Mammary epithelial cell (primary cell): ENCODE measurements around the gene KRTAP4-2.

Experiments used
- EZH2 ChIP-seq: IDR thresholded peaks from 2 replicates; pipeline ENCODE4 v1.6.1; 2012; ENCODE audit warnings: low read length, inconsistent platforms, borderline replicate concordance
- TF ChIP-seq, protein P1 (sequence below), 2 donors: IDR thresholded peaks in 1 of 2; conservative IDR thresholded peaks in 1 of 2; 2 replicates each; pipeline ENCODE4 v1.5.1; 2011 to 2012; ENCODE audit warnings: inconsistent platforms in 2 of 2, low read length in 2 of 2, mild to moderate bottlenecking in 2 of 2, control low read depth in 1 of 2, low read depth in 1 of 2; ENCODE audit not compliant: insufficient read depth in 1 of 2; ENCODE audit errors: extremely low read depth in 1 of 2

DNA sequence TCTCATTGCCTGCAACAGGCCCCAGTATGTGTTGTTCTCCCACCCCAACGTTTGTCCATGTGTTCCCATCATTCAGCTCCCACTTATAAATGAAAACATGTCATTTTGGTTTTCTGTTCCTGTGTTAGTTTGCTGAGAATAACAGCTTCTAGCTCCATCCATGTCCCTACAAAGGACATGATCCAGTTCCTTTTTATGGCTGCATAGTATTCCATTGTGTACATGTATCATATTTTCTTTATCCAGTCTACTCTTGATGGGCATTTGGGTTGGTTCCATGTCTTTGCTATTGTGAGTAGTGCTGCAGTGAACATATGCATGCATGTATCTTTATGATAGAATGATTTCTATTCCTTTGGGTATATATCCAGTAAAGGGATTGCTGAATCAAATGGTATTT, 37.7 kb upstream of the KRTAP4-2 start:
- TF ChIP-seq, protein P1, sequence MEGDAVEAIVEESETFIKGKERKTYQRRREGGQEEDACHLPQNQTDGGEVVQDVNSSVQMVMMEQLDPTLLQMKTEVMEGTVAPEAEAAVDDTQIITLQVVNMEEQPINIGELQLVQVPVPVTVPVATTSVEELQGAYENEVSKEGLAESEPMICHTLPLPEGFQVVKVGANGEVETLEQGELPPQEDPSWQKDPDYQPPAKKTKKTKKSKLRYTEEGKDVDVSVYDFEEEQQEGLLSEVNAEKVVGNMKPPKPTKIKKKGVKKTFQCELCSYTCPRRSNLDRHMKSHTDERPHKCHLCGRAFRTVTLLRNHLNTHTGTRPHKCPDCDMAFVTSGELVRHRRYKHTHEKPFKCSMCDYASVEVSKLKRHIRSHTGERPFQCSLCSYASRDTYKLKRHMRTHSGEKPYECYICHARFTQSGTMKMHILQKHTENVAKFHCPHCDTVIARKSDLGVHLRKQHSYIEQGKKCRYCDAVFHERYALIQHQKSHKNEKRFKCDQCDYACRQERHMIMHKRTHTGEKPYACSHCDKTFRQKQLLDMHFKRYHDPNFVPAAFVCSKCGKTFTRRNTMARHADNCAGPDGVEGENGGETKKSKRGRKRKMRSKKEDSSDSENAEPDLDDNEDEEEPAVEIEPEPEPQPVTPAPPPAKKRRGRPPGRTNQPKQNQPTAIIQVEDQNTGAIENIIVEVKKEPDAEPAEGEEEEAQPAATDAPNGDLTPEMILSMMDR (conservative IDR thresholded peaks at IDR 0.05 in 1 of 2, IDR thresholded peaks at IDR 0.05 in 1 of 2; ENCODE audit: extremely low read depth in 1 of 2, insufficient read depth in 1 of 2, low read depth in 1 of 2, low read length in 2 of 2): no peak
- no peak for TF ChIP-seq EZH2
